ENCODE data around the gene BCAS3. TPM values are rescaled to one million over a fixed set of nuclear protein-coding genes. Genes with fewer than 3 reads are reported as not detected.

Gene BCAS3
- total and polyA plus RNA-seq, 2 donors (not counting 1 experiment from before 2014, with no cell fraction given): 13.9 to 73.4 TPM

DNA sequence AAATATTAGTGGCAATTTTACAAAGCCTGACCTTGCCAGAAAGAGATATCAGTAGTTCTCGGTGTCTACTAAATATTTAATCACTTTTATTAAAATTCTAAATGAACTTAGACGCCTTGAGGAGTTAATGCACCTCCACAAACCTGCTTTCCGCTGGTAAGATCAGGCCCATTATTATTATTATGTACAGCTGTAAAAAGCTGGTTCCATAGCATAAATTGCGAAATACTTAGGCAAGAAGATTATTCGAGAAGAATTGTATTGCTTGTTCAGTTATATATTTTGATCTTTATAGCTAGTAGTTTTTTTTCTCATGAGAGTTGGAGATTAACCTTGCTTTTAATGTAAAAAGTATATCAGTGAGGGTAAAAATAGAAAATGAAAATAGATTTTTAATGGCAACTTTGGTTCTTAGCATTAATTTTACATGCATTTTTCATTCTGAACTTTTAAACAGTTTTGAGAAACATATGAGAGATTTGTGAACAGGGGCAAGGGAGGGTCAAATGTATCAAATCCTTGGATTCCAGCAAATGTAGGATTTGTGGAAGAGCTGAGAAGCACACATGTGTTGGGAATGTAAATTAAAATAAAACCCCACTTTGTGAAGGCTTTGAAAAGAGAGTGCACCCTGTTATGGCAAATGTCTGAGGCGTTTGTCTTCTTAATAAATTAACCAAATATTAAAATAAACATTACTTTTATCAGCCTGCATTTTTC, 471.6 kb downstream of the BCAS3 start:
- ChIA-PET CTCF (interaction anchor here (1.4 kb wide), 1 partner anchor 13 kb away, joined by 3 read pairs; no protein-coding TSS in a partner anchor), POLR2A (no interaction called here)
- peaks cover 22 to 23% of the 10 kb centered on the region in 2 donors for H3K4me1 ChIP-seq (ENCODE audit: control insufficient read depth in 2 of 2, insufficient read depth in 2 of 2, low read length in 2 of 2)
- Mint-ChIP-seq H3K4me3 (no peak overlapping the region), H3K27ac (no peak overlapping the region), H3K9me3 (ENCODE audit: insufficient read depth) (no peaks in the 10 kb centered on the region), H3K4me1 (peaks cover 19% of the 10 kb centered on the region), H3K27me3 (no peaks in the 10 kb centered on the region)
- H3K36me3 ChIP-seq (replicated peaks in 1 of 2; ENCODE audit: control extremely low read depth in 1 of 2, control insufficient read depth in 1 of 2, extremely low read depth in 1 of 2, insufficient read depth in 2 of 2, low read length in 1 of 2): no peaks in the 10 kb centered on the region
- intact Hi-C loops (cut with micrococcal nuclease): no loop called here
- H3K9ac ChIP-seq (ENCODE audit: low read length): no peak overlapping the region
- H2AFZ ChIP-seq (ENCODE audit: insufficient read depth, low read depth, low read length, poor library complexity, severe bottlenecking): no peak overlapping the region
- no peak overlapping the region for H3K4me3 ChIP-seq (ENCODE audit: control extremely low read depth in 1 of 5, extremely low read depth in 1 of 5, insufficient read depth in 1 of 5, low read depth in 2 of 5, low read length in 4 of 5)
- TF ChIP-seq EZH2 (IDR thresholded peaks at IDR 0.05; ENCODE audit: borderline replicate concordance, insufficient read depth, low read depth, low read length, poor library complexity, severe bottlenecking) (no peak), CTCF (IDR thresholded peaks at IDR 0.05) (no peak)
- ATAC-seq (ENCODE audit: low read depth) (no peak), DNase-seq (no peak)
- H3K9me3 ChIP-seq (ENCODE audit: control extremely low read depth in 1 of 3, control insufficient read depth in 2 of 3, insufficient read depth in 1 of 3, low read length in 2 of 3): no peaks in the 10 kb centered on the region
- 100% methylated on average over 1 of the region's 6 CpGs for WGBS (ENCODE audit: insufficient coverage)
- no peak overlapping the region for H3K27ac ChIP-seq (ENCODE audit: low read length in 2 of 2)
- no peaks in the 10 kb centered on the region for H3K27me3 ChIP-seq (replicated peaks in 1 of 4; ENCODE audit: control extremely low read depth in 1 of 4, control insufficient read depth in 3 of 4, insufficient read depth in 4 of 4, low read length in 3 of 4)
- no peaks in the 10 kb centered on the region for H3K79me2 ChIP-seq (ENCODE audit: control insufficient read depth, insufficient read depth, low read length)
- no peak overlapping the region for H3K4me2 ChIP-seq (replicated peaks; ENCODE audit: low read depth, low read length, poor library complexity, severe bottlenecking)
- H4K20me1 ChIP-seq (ENCODE audit: control insufficient read depth, insufficient read depth, low read length, poor library complexity, severe bottlenecking): no peaks in the 10 kb centered on the region

DNA sequence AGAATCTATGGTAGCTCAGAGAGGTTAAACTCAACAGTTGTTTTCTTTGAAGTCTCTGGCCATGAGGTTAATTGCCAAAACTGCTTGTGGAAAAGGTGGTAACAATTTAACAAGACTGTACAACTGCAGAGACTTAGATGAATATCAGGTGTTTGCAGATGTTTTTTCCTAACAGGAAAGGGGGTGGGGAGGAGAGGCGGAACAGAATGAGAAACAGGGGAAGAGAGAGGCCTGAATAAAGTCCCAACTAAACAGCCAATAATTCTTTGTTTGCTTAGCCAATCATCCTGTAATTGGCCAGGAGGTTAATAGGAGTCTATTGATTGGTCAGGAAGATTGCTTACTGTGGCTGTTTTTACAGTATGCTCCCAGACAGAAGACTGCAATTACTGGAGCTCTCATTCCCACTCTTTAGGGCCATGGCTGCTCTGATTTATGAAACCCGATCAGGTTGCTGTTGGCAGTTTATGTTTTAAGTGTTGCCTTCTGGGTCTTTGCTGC, 472.3 kb downstream of the BCAS3 start:
- TF ChIP-seq EZH2 (IDR thresholded peaks at IDR 0.05; ENCODE audit: borderline replicate concordance, insufficient read depth, low read depth, low read length, poor library complexity, severe bottlenecking) (no peak), CTCF (IDR thresholded peaks at IDR 0.05) (no peak)
- Histone ChIP-seq H3K4me3 (ENCODE audit: control extremely low read depth in 1 of 5, extremely low read depth in 1 of 5, insufficient read depth in 1 of 5, low read depth in 2 of 5, low read length in 4 of 5) (no peak overlapping the region), H3K27me3 (replicated peaks in 1 of 4; ENCODE audit: control extremely low read depth in 1 of 4, control insufficient read depth in 3 of 4, insufficient read depth in 4 of 4, low read length in 3 of 4) (no peaks in the 10 kb centered on the region), H3K9ac (ENCODE audit: low read length) (no peak overlapping the region), H2AFZ (ENCODE audit: insufficient read depth, low read depth, low read length, poor library complexity, severe bottlenecking) (no peak overlapping the region), H3K27ac (ENCODE audit: low read length in 2 of 2) (no peak overlapping the region), H3K9me3 (ENCODE audit: control extremely low read depth in 1 of 3, control insufficient read depth in 2 of 3, insufficient read depth in 1 of 3, low read length in 2 of 3) (no peaks in the 10 kb centered on the region), H3K4me2 (replicated peaks; ENCODE audit: low read depth, low read length, poor library complexity, severe bottlenecking) (no peak overlapping the region), H3K4me1 (ENCODE audit: control insufficient read depth in 2 of 2, insufficient read depth in 2 of 2, low read length in 2 of 2) (peaks cover 16 to 17% of the 10 kb centered on the region in 2 donors), H3K79me2 (ENCODE audit: control insufficient read depth, insufficient read depth, low read length) (no peaks in the 10 kb centered on the region), H3K36me3 (replicated peaks in 1 of 2; ENCODE audit: control extremely low read depth in 1 of 2, control insufficient read depth in 1 of 2, extremely low read depth in 1 of 2, insufficient read depth in 2 of 2, low read length in 1 of 2) (no peaks in the 10 kb centered on the region), H4K20me1 (ENCODE audit: control insufficient read depth, insufficient read depth, low read length, poor library complexity, severe bottlenecking) (no peaks in the 10 kb centered on the region)
- POLR2A ChIA-PET: no interaction called here
- WGBS (ENCODE audit: insufficient coverage): no CpG with 5 or more reads among the region's 2 CpGs
- no peak overlapping the region for H3K4me3 Mint-ChIP-seq
- H3K9me3 Mint-ChIP-seq (ENCODE audit: insufficient read depth): no peaks in the 10 kb centered on the region
- no peak overlapping the region for H3K27ac Mint-ChIP-seq
- CTCF ChIA-PET: no interaction called here
- peaks cover 15% of the 10 kb centered on the region for H3K4me1 Mint-ChIP-seq
- H3K27me3 Mint-ChIP-seq: no peaks in the 10 kb centered on the region
- no peak for DNase-seq
- intact Hi-C loops (cut with micrococcal nuclease): no loop called here
- ATAC-seq (ENCODE audit: low read depth): no peak
